OCI-M2 (cell line): Measurements from ENCODE around the gene FAXC.

Source experiments
- DNase-seq: peaks from one replicate; lab custom pipeline; 2025; ENCODE audit not compliant: unreplicated experiment; lab: John Stamatoyannopoulos, UW

Gene FAXC

GRCh38 chr6:99349171-99350141, at the start of gene FAXC:
Gene FAXC, minus strand, starts transcription at chr6:99349674. Its CDS starts 302 bp downstream, at chr6:99349372.
- DNase-seq: no peak

- DNase-seq: no peak
These were observed 47.8 kb upstream of the FAXC start for GRCh38 chr6:99397287-99397686.

GRCh38 chr6:99393698-99394531, 44.4 kb upstream of the FAXC start, which contains the start of gene COQ3:
Gene COQ3, minus strand, starts transcription at chr6:99394195. Its CDS starts 16 bp downstream, at chr6:99394179.
- DNase-seq: peak; percentile 82

GRCh38 chr6:99393366-99393697, 43.9 kb upstream of the FAXC start:
- no peak for DNase-seq

- DNase-seq: no peak
These were observed 41.4 kb upstream of the FAXC start for GRCh38 chr6:99390896-99391295.

GRCh38 chr6:99384507-99384906, 35.0 kb upstream of the FAXC start:
- DNase-seq: no peak

GRCh38 chr6:99378636-99379035, 29.2 kb upstream of the FAXC start:
- no peak for DNase-seq

- no peak for DNase-seq
These were observed 20.1 kb upstream of the FAXC start for GRCh38 chr6:99369533-99369932.

- DNase-seq: no peak
These were observed 17.4 kb upstream of the FAXC start for GRCh38 chr6:99366852-99367251.

GRCh38 chr6:99364026-99364425, 14.6 kb upstream of the FAXC start:
- no peak for DNase-seq

GRCh38 chr6:99362678-99363268, 13.3 kb upstream of the FAXC start:
- DNase-seq: no peak

GRCh38 chr6:99359800-99360199, 10.3 kb upstream of the FAXC start:
- no peak for DNase-seq

GRCh38 chr6:99356641-99357040, 7.2 kb upstream of the FAXC start:
- DNase-seq: no peak

GRCh38 chr6:99354983-99355382, 5.5 kb upstream of the FAXC start:
- DNase-seq: no peak

GRCh38 chr6:99353126-99353525, 3.7 kb upstream of the FAXC start:
- no peak for DNase-seq

GRCh38 chr6:99350573-99350972, 1.1 kb upstream of the FAXC start:
- no peak for DNase-seq

GRCh38 chr6:99348288-99349170, 945 bp downstream of the FAXC start:
- no peak for DNase-seq

GRCh38 chr6:99347804-99348203, 1.7 kb downstream of the FAXC start:
- DNase-seq: no peak

- no peak for DNase-seq
These were observed 2.9 kb downstream of the FAXC start for GRCh38 chr6:99346595-99346994.

- DNase-seq: no peak
These were observed 4.3 kb downstream of the FAXC start for GRCh38 chr6:99345164-99345563.
